B cell (primary cell): Measurements from ENCODE around the gene IMMP2L. TPM values are rescaled to one million over a fixed set of nuclear protein-coding genes. Genes with fewer than 3 reads are reported as not detected.

Experiments
- ATAC-seq: fragments of 200-7000 bp; cut with Tn5 transposase; one replicate; pipeline ENCODE4 v1.10.0; 2021; ENCODE audit warnings: low read depth, mild to moderate bottlenecking, moderate number of reproducible peaks, moderate library complexity
- CTCF ChIA-PET: fragments of 350-600 bp; sonication (Branson Sonifier 250); formaldehyde crosslinking; loops from one replicate; lab custom pipeline; 2021; ENCODE audit warnings: antibody characterized with exemption, inconsistent platforms; lab: Charles Lee
- POLR2A ChIA-PET: fragments of 350-600 bp; sonication (Branson Sonifier 250); formaldehyde crosslinking; loops from one replicate; lab custom pipeline; 2021; ENCODE audit warnings: antibody characterized with exemption; lab: Charles Lee
- DNase-seq: peaks from one replicate; pipeline ENCODE4 v3.0.0; 2013
- H2AFZ ChIP-seq: 2 replicates; pipeline ENCODE4 v1.6.1; 2012; ENCODE audit warnings: mild to moderate bottlenecking, low read depth, low read length; ENCODE audit not compliant: insufficient read depth, poor library complexity, severe bottlenecking
- H3K27ac ChIP-seq, 2 donors: 1 replicate in 1 of 2; 2 replicates in 1 of 2; pipeline ENCODE4 v1.5.1; 2012 to 2013; ENCODE audit warnings: low read length in 2 of 2, mild to moderate bottlenecking in 2 of 2, moderate library complexity in 1 of 2
- H3K27me3 ChIP-seq, 4 experiments: fragments of 200-600 bp in 1 of 4; sonication (generic) in 1 of 4; replicated peaks in 1 of 4; 1 replicate in 2 of 4; 2 replicates in 2 of 4; pipeline versions ENCODE4 v1.6.1 to v1.7.0; 2013 to 2016; ENCODE audit warnings: low read length in 3 of 4, mild to moderate bottlenecking in 2 of 4, mixed read lengths in 1 of 4, moderate library complexity in 1 of 4; ENCODE audit not compliant: insufficient read depth in 4 of 4, control insufficient read depth in 3 of 4; ENCODE audit errors: control extremely low read depth in 1 of 4
- H3K36me3 ChIP-seq, 2 experiments: replicated peaks in 1 of 2; 1 replicate in 1 of 2; 2 replicates in 1 of 2; pipeline versions ENCODE4 v1.6.1 to v1.7.1; 2013; ENCODE audit warnings: low read length in 1 of 2; ENCODE audit not compliant: insufficient read depth in 2 of 2, control insufficient read depth in 1 of 2; ENCODE audit errors: control extremely low read depth in 1 of 2, extremely low read depth in 1 of 2
- H3K4me1 ChIP-seq, 2 donors: fragments of 200-600 bp in 1 of 2; sonication (generic) in 1 of 2; 1 replicate in 1 of 2; 2 replicates in 1 of 2; pipeline versions ENCODE4 v1.5.1 to v1.6.1; 2013 to 2017; ENCODE audit warnings: low read length in 2 of 2; ENCODE audit not compliant: control insufficient read depth in 2 of 2, insufficient read depth in 2 of 2
- H3K4me2 ChIP-seq: replicated peaks from 2 replicates; pipeline ENCODE3; 2012; ENCODE audit warnings: mild to moderate bottlenecking, low read depth, low read length; ENCODE audit not compliant: poor library complexity, severe bottlenecking
- H3K4me3 ChIP-seq, 5 experiments: fragments of 200-600 bp in 1 of 5; sonication (generic) in 1 of 5; 1 replicate in 3 of 5; 2 replicates in 2 of 5; pipeline versions ENCODE4 v1.5.1 to v1.7.0; 2011 to 2016; ENCODE audit warnings: low read length in 4 of 5, mild to moderate bottlenecking in 4 of 5, low read depth in 2 of 5, control low read depth in 1 of 5, moderate library complexity in 1 of 5; ENCODE audit not compliant: insufficient read depth in 1 of 5; ENCODE audit errors: control extremely low read depth in 1 of 5, extremely low read depth in 1 of 5
- H3K79me2 ChIP-seq: fragments of 200-600 bp; sonication (generic); one replicate; pipeline ENCODE4 v1.6.0; 2016; ENCODE audit warnings: low read length; ENCODE audit not compliant: control insufficient read depth, insufficient read depth
- H3K9ac ChIP-seq: fragments of 200-600 bp; sonication (generic); 2 replicates; pipeline ENCODE4 v1.6.1; 2017; ENCODE audit warnings: mild to moderate bottlenecking, low read length, moderate library complexity
- H3K9me3 ChIP-seq, 3 donors: one replicate each; pipeline versions ENCODE4 v1.6.1 to v1.7.1; 2013; ENCODE audit warnings: low read length in 2 of 3; ENCODE audit not compliant: control insufficient read depth in 2 of 3, insufficient read depth in 1 of 3; ENCODE audit errors: control extremely low read depth in 1 of 3
- H4K20me1 ChIP-seq: 2 replicates; pipeline ENCODE4 v1.6.0; 2012; ENCODE audit warnings: mild to moderate bottlenecking, low read length; ENCODE audit not compliant: insufficient read depth, control insufficient read depth, poor library complexity, severe bottlenecking
- H3K27ac Mint-ChIP-seq: one replicate; pipeline ENCODE4 v1.8.0; 2021; ENCODE audit warnings: mixed read lengths
- H3K27me3 Mint-ChIP-seq: one replicate; pipeline ENCODE4 v1.8.0; 2021; ENCODE audit warnings: mixed read lengths
- H3K4me1 Mint-ChIP-seq: one replicate; pipeline ENCODE4 v1.8.0; 2021; ENCODE audit warnings: mixed read lengths
- H3K4me3 Mint-ChIP-seq: one replicate; pipeline ENCODE4 v1.8.0; 2021; ENCODE audit warnings: mixed read lengths
- H3K9me3 Mint-ChIP-seq: one replicate; pipeline ENCODE4 v1.8.0; 2022; ENCODE audit warnings: mixed read lengths; ENCODE audit not compliant: insufficient read depth
- CTCF ChIP-seq: fragments of 200-600 bp; IDR thresholded peaks from one replicate; pipeline ENCODE4 v1.8.0; 2022; ENCODE audit warnings: antibody characterized with exemption, mild to moderate bottlenecking
- EZH2 ChIP-seq: IDR thresholded peaks from 2 replicates; pipeline ENCODE4 v1.6.1; 2012; ENCODE audit warnings: borderline replicate concordance, low read depth, mild to moderate bottlenecking, moderate library complexity, low read length; ENCODE audit not compliant: insufficient read depth, poor library complexity, severe bottlenecking
- WGBS: methylation state at CpG from one replicate; pipeline ENCODE4 v1.1.5; 2013; ENCODE audit warnings: missing lambda C conversion rate; ENCODE audit not compliant: insufficient coverage; 5-methylcytosine and 5-hydroxymethylcytosine counted together
- intact Hi-C: fragments of 100-400 bp; cut with micrococcal nuclease; formaldehyde crosslinking; loops from one replicate; pipeline ENCODE4 v1.10.0; 2022
- polyA plus RNA-seq: library from polyadenylated mRNA; depleted of rRNA; stranded (reverse); fragments of >200 nt; gene quantifications from 2 replicates; pipeline ENCODE4 v1.2.3, GENCODE V29; 2012
- total RNA-seq, 2 donors: library from RNA; stranded (reverse); fragments of 120-200 nt in 1 of 2; gene quantifications; 1 replicate in 1 of 2; 2 replicates in 1 of 2; pipeline versions ENCODE4 v1.2.3 to v1.2.4, GENCODE V29; 2013 to 2022

Gene IMMP2L
- total and polyA plus RNA-seq, 2 donors (not counting 1 experiment from before 2014, with no cell fraction given), result 3.8 to 34.2 TPM

- H3K4me3 Mint-ChIP-seq, result no peak overlapping the region
- ATAC-seq, result no peak
- TF ChIP-seq EZH2, result no peak
- no peak for TF ChIP-seq CTCF
- no peaks in the 10 kb centered on the region for H4K20me1 ChIP-seq
- H3K4me1 ChIP-seq, result no peaks in the 10 kb centered on the region
- no peaks in the 10 kb centered on the region for H3K27me3 Mint-ChIP-seq
- no peak overlapping the region for H3K27ac ChIP-seq
- no peaks in the 10 kb centered on the region for H3K4me1 Mint-ChIP-seq
- H3K9me3 ChIP-seq, result no peaks in the 10 kb centered on the region
- no peak overlapping the region for H3K9ac ChIP-seq
- no peaks in the 10 kb centered on the region for H3K27me3 ChIP-seq
- no CpG with 5 or more reads among the region's 4 CpGs for WGBS
- no peak overlapping the region for H3K4me3 ChIP-seq
- H3K27ac Mint-ChIP-seq, result no peak overlapping the region
- intact Hi-C loops, result no loop called here
- CTCF ChIA-PET, result no interaction called here
- no peaks in the 10 kb centered on the region for H3K9me3 Mint-ChIP-seq
- no peak overlapping the region for H3K4me2 ChIP-seq
- no peak overlapping the region for H2AFZ ChIP-seq
- no peak for DNase-seq
- POLR2A ChIA-PET, result no interaction called here
- H3K36me3 ChIP-seq, result no peaks in the 10 kb centered on the region
- H3K79me2 ChIP-seq, result no peaks in the 10 kb centered on the region
These were observed 432.9 kb downstream of the IMMP2L start for GRCh38 chr7:111129435-111129834.

GRCh38 chr7:111126987-111127386, 435.3 kb downstream of the IMMP2L start:
- 85% methylated on average over 3 of the region's 3 CpGs for WGBS
- no peak overlapping the region for H3K4me3 Mint-ChIP-seq
- H3K27me3 Mint-ChIP-seq, result no peaks in the 10 kb centered on the region
- no peaks in the 10 kb centered on the region for H3K4me1 Mint-ChIP-seq
- Histone ChIP-seq H3K79me2 (no peaks in the 10 kb centered on the region), H3K9ac (no peak overlapping the region), H4K20me1 (no peaks in the 10 kb centered on the region), H3K27me3 (no peaks in the 10 kb centered on the region), H2AFZ (no peak overlapping the region), H3K9me3 (no peaks in the 10 kb centered on the region), H3K36me3 (no peaks in the 10 kb centered on the region), H3K27ac (no peak overlapping the region), H3K4me3 (no peak overlapping the region), H3K4me2 (no peak overlapping the region), H3K4me1 (no peaks in the 10 kb centered on the region)
- H3K9me3 Mint-ChIP-seq, result no peaks in the 10 kb centered on the region
- no peak for TF ChIP-seq CTCF
- no peak for TF ChIP-seq EZH2
- ChIA-PET POLR2A (no interaction called here), CTCF (no interaction called here)
- no peak overlapping the region for H3K27ac Mint-ChIP-seq
- intact Hi-C loops, result no loop called here
- ATAC-seq (no peak), DNase-seq (no peak)
